ENCODE results near the gene PRKCH.

DNA sequence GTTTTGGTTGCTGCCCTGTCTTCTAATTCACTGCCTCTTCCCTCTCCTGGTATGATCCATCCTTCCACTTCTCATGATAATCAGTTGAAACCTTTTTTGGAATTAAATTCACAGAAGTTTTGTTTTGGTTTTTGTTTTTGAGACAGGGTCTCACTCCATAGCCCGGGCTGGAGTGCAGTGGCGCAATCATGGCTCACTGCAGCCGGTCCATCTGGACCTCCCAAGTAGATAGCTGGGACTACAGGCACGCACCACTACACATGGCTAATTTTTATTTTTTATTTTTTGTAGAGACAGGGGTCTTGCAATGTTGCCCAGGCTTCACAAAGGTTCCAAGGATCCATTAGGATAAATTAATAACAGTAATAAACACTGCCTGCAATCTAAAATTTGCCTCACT lies 164.3 kb downstream of the PRKCH start:
- TF ChIP-seq, protein P1, sequence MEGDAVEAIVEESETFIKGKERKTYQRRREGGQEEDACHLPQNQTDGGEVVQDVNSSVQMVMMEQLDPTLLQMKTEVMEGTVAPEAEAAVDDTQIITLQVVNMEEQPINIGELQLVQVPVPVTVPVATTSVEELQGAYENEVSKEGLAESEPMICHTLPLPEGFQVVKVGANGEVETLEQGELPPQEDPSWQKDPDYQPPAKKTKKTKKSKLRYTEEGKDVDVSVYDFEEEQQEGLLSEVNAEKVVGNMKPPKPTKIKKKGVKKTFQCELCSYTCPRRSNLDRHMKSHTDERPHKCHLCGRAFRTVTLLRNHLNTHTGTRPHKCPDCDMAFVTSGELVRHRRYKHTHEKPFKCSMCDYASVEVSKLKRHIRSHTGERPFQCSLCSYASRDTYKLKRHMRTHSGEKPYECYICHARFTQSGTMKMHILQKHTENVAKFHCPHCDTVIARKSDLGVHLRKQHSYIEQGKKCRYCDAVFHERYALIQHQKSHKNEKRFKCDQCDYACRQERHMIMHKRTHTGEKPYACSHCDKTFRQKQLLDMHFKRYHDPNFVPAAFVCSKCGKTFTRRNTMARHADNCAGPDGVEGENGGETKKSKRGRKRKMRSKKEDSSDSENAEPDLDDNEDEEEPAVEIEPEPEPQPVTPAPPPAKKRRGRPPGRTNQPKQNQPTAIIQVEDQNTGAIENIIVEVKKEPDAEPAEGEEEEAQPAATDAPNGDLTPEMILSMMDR (conservative IDR thresholded peaks at IDR 0.05; ENCODE audit: low read length) = no peak
- TF ChIP-seq EZH2phosphoT487 (IDR thresholded peaks at IDR 0.05; ENCODE audit: borderline replicate concordance) = no peak

All from Loucy (cell line).